Stomach (tissue), 4 donors: ENCODE data around the gene BRSK2.

ENCODE experiments used
- CTCF ChIP-seq, 7 experiments: fragments of 450-650 bp in 4 of 7; fragments of 200-600 bp in 3 of 7; sonication (generic) in 3 of 7; IDR thresholded peaks; one replicate each; pipeline ENCODE4 v1.5.1; 2016 to 2019; ENCODE audit warnings: antibody characterized with exemption in 7 of 7, control low read depth in 2 of 7, mild to moderate bottlenecking in 1 of 7
- EP300 ChIP-seq: sonication (generic); formaldehyde crosslinking; IDR thresholded peaks from one replicate; pipeline ENCODE4 v1.6.1; 2017; ENCODE audit warnings: antibody characterized with exemption
- POLR2A ChIP-seq, 4 donors: fragments of 450-650 bp; IDR thresholded peaks; one replicate each; pipeline ENCODE4 v1.6.1; 2016; ENCODE audit warnings: antibody characterized with exemption in 4 of 4, control low read depth in 2 of 4, mild to moderate bottlenecking in 1 of 4, moderate library complexity in 1 of 4
- POLR2AphosphoS5 ChIP-seq, 3 donors: sonication (generic); formaldehyde crosslinking; IDR thresholded peaks; one replicate each; pipeline ENCODE4 v1.6.1; 2016; ENCODE audit warnings: antibody characterized with exemption in 3 of 3

GRCh38 chr11:1428762-1429316, 39.1 kb downstream of the BRSK2 start:
- TF ChIP-seq CTCF (IDR thresholded peaks at IDR 0.05) = no peak
- no peak for TF ChIP-seq POLR2AphosphoS5 (IDR thresholded peaks at IDR 0.05)
- no peak for TF ChIP-seq EP300
- no peak for TF ChIP-seq POLR2A (IDR thresholded peaks at IDR 0.05)
